ENCODE measurements around the gene ZNF768. TPM values are rescaled to one million over a fixed set of nuclear protein-coding genes. Genes with fewer than 3 reads are reported as not detected.
A peak's percentile ranks its signal among the peaks of the same experiment; 100 is the strongest.

ZNF768 gene
- total and polyA plus RNA-seq, 5 donors from 2014 or later = 0.40 to 4.0 (median 0.81) TPM

DNA sequence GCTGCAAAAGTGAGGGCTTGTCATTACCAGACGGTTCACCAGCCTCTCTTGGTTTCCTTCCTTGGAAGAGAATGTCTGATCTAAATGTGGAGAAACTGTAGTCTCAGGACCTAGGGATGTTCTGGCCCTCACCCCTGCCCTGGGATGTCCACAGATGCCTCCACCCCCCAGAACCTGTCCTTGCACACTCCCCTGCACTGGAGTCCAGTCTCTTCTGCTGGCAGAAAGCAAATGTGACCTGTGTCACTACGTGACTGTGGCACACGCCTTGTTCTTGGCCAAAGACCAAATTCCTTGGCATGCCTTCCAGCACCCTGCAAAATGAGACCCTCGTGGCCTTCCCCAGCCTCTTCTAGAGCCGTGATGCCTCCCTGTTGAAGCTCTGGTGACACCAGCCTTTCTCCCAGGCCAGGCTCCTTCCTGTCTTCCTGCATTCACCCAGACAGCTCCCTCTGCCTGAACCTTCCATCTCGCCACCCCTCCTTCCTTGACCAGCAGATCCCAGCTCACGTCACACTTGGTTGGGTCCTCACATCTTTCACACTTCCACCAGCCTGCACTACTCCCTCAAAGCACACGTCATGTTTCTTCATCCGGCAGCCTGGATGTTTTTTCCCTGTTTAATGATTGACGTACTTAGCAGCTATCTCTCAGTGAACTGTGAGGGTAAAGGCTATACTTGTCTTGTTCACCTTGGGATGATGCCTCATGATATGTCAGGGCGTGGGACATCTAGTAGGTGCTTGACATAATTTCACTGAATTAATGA is 4.3 kb downstream of the ZNF768 start:
- DNase-seq (no peak), ATAC-seq (ENCODE audit: low read depth in 2 of 2) (no peak)
- peak overlapping the region in 2 of 3 donors; percentile 0 to 26 for H3K27ac Mint-ChIP-seq
- no peaks in the 10 kb centered on the region for H3K27me3 ChIP-seq (ENCODE audit: control insufficient read depth, insufficient read depth, low read length)
- H3K36me3 ChIP-seq (ENCODE audit: control insufficient read depth, insufficient read depth, low read length) = peaks cover 40% of the 10 kb centered on the region
- no peaks in the 10 kb centered on the region for H3K27me3 Mint-ChIP-seq
- peaks cover under 1% of the 10 kb centered on the region for H3K4me1 ChIP-seq (ENCODE audit: control insufficient read depth, insufficient read depth, low read length, poor library complexity, severe bottlenecking)
- H3K4me3 ChIP-seq (ENCODE audit: low read depth, low read length) = no peak overlapping the region
- H3K4me3 Mint-ChIP-seq = peak overlapping the region in 2 of 4 donors; percentile 7 to 26
- peaks cover 0 to 2% (median 0%) of the 10 kb centered on the region in 7 donors for H3K9me3 Mint-ChIP-seq
- H3K27ac ChIP-seq (ENCODE audit: insufficient read depth, low read length, poor library complexity, severe bottlenecking) = no peak overlapping the region
- peaks cover 0 to 8% (median 3%) of the 10 kb centered on the region in 4 donors for H3K4me1 Mint-ChIP-seq
- H3K9me3 ChIP-seq (ENCODE audit: control insufficient read depth in 2 of 2, low read length in 2 of 2) = no peaks in the 10 kb centered on the region
- H3K36me3 Mint-ChIP-seq = peaks cover 27% of the 10 kb centered on the region

- peaks cover 0 to 8% (median 3%) of the 10 kb centered on the region in 4 donors for H3K4me1 Mint-ChIP-seq
- Histone ChIP-seq H3K9me3 (ENCODE audit: control insufficient read depth in 2 of 2, low read length in 2 of 2) (no peaks in the 10 kb centered on the region), H3K27me3 (ENCODE audit: control insufficient read depth, insufficient read depth, low read length) (no peaks in the 10 kb centered on the region), H3K27ac (ENCODE audit: insufficient read depth, low read length, poor library complexity, severe bottlenecking) (no peak overlapping the region), H3K36me3 (ENCODE audit: control insufficient read depth, insufficient read depth, low read length) (peaks cover 46% of the 10 kb centered on the region), H3K4me1 (ENCODE audit: control insufficient read depth, insufficient read depth, low read length, poor library complexity, severe bottlenecking) (no peaks in the 10 kb centered on the region), H3K4me3 (ENCODE audit: low read depth, low read length) (no peak overlapping the region)
- H3K4me3 Mint-ChIP-seq = no peak overlapping the region
- peak overlapping the region in 1 of 3 donors; percentile 26 for H3K27ac Mint-ChIP-seq
- peaks cover 30% of the 10 kb centered on the region for H3K36me3 Mint-ChIP-seq
- H3K9me3 Mint-ChIP-seq = peaks cover 0 to 3% (median 0%) of the 10 kb centered on the region in 7 donors
- no peak for DNase-seq
- no peaks in the 10 kb centered on the region for H3K27me3 Mint-ChIP-seq
- no peak for ATAC-seq (ENCODE audit: low read depth in 2 of 2)
Measured at GRCh38 chr16:30521476-30521872, 4.9 kb downstream of the ZNF768 start.

DNA sequence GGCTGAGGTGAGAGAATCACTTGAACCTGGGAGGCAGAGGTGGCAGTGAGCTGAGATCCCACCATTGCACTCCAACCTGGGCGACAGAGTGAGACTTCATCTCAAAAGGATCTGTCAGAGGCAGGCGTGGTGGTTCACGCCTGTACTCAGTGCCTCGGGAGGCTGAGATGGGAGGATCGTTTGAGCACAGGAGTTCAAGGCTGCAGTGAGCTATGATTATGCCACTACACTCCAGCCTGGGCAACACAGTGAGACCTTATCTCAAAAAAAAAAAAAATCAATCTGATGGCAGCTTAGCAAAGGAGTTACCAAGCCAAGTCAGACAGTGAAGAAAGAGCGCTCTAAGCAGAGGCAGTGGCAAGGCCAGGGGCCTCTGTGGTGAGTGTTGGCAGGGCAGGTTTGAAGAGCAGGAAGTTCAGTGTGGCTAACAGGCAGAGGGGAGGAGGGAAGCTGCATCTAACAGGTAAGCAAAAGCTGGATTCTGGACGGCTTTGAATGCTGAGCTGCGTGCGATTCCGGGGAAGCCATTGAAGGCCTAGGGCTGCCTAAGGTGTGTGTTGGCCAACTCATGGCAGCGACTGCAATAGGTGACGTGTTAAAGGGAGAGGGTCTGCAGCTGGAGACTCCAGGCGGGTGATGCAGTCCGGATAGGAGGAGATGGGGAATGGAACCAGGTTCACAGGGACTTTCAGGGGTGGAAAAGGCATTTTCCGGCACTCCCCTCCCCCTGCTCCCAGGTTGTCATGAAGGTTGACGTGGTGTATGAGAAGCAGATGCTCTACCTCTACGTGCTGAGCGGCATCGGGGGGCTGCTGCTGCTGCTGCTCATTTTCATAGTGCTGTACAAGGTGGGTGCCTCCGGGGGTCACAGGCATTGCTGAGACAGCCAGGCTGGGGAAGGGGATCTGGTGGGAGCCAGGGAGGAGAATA is 7.0 kb downstream of the ZNF768 start:
- H3K27me3 Mint-ChIP-seq = no peaks in the 10 kb centered on the region
- Histone ChIP-seq H3K9me3 (ENCODE audit: control insufficient read depth in 2 of 2, low read length in 2 of 2) (no peaks in the 10 kb centered on the region), H3K36me3 (ENCODE audit: control insufficient read depth, insufficient read depth, low read length) (peaks cover 65% of the 10 kb centered on the region), H3K27ac (ENCODE audit: insufficient read depth, low read length, poor library complexity, severe bottlenecking) (no peak overlapping the region), H3K27me3 (ENCODE audit: control insufficient read depth, insufficient read depth, low read length) (no peaks in the 10 kb centered on the region), H3K4me3 (ENCODE audit: low read depth, low read length) (no peak overlapping the region), H3K4me1 (ENCODE audit: control insufficient read depth, insufficient read depth, low read length, poor library complexity, severe bottlenecking) (no peaks in the 10 kb centered on the region)
- DNase-seq (no peak), ATAC-seq (ENCODE audit: low read depth in 2 of 2) (no peak)
- H3K4me1 Mint-ChIP-seq = peaks cover 0 to 4% (median 1%) of the 10 kb centered on the region in 4 donors
- no peak overlapping the region for H3K4me3 Mint-ChIP-seq
- H3K9me3 Mint-ChIP-seq = peaks cover 0 to 2% (median 0%) of the 10 kb centered on the region in 7 donors
- no peak overlapping the region for H3K27ac Mint-ChIP-seq
- peaks cover 41% of the 10 kb centered on the region for H3K36me3 Mint-ChIP-seq

DNA sequence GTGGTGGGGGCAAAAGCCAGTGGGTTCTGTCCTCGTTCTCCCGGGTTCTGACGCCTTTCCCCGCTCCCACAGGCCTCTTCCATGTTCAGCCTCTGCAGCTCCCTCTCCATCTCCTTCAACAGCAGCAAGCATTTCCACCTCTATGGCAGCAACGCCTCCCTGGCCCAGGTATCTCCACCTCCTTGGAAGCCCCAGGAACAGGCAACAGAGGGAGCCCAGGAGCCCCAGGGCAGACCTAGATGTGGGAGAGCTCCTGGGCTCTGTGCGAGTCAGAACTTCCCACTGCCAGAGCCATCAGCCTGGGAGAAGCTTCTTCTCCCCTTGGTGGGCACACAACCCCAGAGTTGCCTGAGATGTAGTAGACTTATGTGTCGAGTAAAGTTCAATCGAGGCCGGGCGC is 7.8 kb downstream of the ZNF768 start:
- DNase-seq = no peak
- H3K36me3 ChIP-seq (ENCODE audit: control insufficient read depth, insufficient read depth, low read length) = peaks cover 71% of the 10 kb centered on the region
- Mint-ChIP-seq H3K36me3 (peaks cover 45% of the 10 kb centered on the region), H3K27me3 (no peaks in the 10 kb centered on the region), H3K4me1 (peaks cover 0 to 4% (median 1%) of the 10 kb centered on the region in 4 donors), H3K9me3 (peaks cover 0 to 2% (median 0%) of the 10 kb centered on the region in 7 donors), H3K4me3 (no peak overlapping the region), H3K27ac (peak overlapping the region in 1 of 3 donors; percentile 78)
- no peak overlapping the region for H3K4me3 ChIP-seq (ENCODE audit: low read depth, low read length)
- no peaks in the 10 kb centered on the region for H3K4me1 ChIP-seq (ENCODE audit: control insufficient read depth, insufficient read depth, low read length, poor library complexity, severe bottlenecking)
- H3K27me3 ChIP-seq (ENCODE audit: control insufficient read depth, insufficient read depth, low read length) = no peaks in the 10 kb centered on the region
- no peak for ATAC-seq (ENCODE audit: low read depth in 2 of 2)
- H3K27ac ChIP-seq (ENCODE audit: insufficient read depth, low read length, poor library complexity, severe bottlenecking) = no peak overlapping the region
- no peaks in the 10 kb centered on the region for H3K9me3 ChIP-seq (ENCODE audit: control insufficient read depth in 2 of 2, low read length in 2 of 2)

DNA sequence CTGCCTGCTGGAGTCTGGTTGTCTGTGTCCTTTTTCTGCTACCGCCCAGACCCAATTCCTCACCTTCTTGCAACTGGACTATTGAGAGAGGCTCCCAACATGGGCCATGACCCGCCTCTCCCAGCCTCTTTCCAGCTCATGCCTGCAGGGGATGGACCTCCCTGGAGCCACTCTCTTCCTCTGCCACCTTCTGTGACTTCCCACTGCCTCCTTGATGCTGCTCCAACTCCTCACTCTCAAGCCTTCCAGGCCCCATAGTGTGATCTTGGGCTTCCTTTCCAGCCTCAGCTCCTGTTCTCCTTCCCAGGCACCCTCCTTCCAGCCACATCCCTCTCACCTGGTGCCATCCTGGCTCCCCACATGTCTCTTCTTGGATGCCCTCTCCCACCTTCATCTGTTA is 11.1 kb downstream of the ZNF768 start:
- Mint-ChIP-seq H3K27ac (no peak overlapping the region), H3K4me1 (peaks cover 0 to 4% (median 1%) of the 10 kb centered on the region in 4 donors), H3K4me3 (no peak overlapping the region), H3K9me3 (peaks cover 0 to 2% (median 0%) of the 10 kb centered on the region in 7 donors), H3K27me3 (no peaks in the 10 kb centered on the region), H3K36me3 (peaks cover 63% of the 10 kb centered on the region)
- ATAC-seq (ENCODE audit: low read depth in 2 of 2) (no peak), DNase-seq (no peak)
- no peak overlapping the region for H3K4me3 ChIP-seq (ENCODE audit: low read depth, low read length)
- H3K36me3 ChIP-seq (ENCODE audit: control insufficient read depth, insufficient read depth, low read length) = peaks cover 91% of the 10 kb centered on the region
- H3K9me3 ChIP-seq (ENCODE audit: control insufficient read depth in 2 of 2, low read length in 2 of 2) = no peaks in the 10 kb centered on the region
- no peak overlapping the region for H3K27ac ChIP-seq (ENCODE audit: insufficient read depth, low read length, poor library complexity, severe bottlenecking)
- H3K27me3 ChIP-seq (ENCODE audit: control insufficient read depth, insufficient read depth, low read length) = no peaks in the 10 kb centered on the region
- H3K4me1 ChIP-seq (ENCODE audit: control insufficient read depth, insufficient read depth, low read length, poor library complexity, severe bottlenecking) = no peaks in the 10 kb centered on the region

- DNase-seq (no peak), ATAC-seq (ENCODE audit: low read depth in 2 of 2) (no peak)
- no peaks in the 10 kb centered on the region for H3K27me3 Mint-ChIP-seq
- peak overlapping the region; percentile 0 to 85 (median 60) for H3K27ac Mint-ChIP-seq
- H3K4me1 ChIP-seq (ENCODE audit: control insufficient read depth, insufficient read depth, low read length, poor library complexity, severe bottlenecking) = no peaks in the 10 kb centered on the region
- no peaks in the 10 kb centered on the region for H3K9me3 ChIP-seq (ENCODE audit: control insufficient read depth in 2 of 2, low read length in 2 of 2)
- H3K4me1 Mint-ChIP-seq = peaks cover 0 to 4% (median 1%) of the 10 kb centered on the region in 4 donors
- H3K4me3 Mint-ChIP-seq = no peak overlapping the region
- H3K27ac ChIP-seq (ENCODE audit: insufficient read depth, low read length, poor library complexity, severe bottlenecking) = no peak overlapping the region
- peaks cover 0 to 1% (median 0%) of the 10 kb centered on the region in 7 donors for H3K9me3 Mint-ChIP-seq
- no peak overlapping the region for H3K4me3 ChIP-seq (ENCODE audit: low read depth, low read length)
- no peaks in the 10 kb centered on the region for H3K27me3 ChIP-seq (ENCODE audit: control insufficient read depth, insufficient read depth, low read length)
- H3K36me3 Mint-ChIP-seq = peaks cover 46% of the 10 kb centered on the region
- peaks cover 83% of the 10 kb centered on the region for H3K36me3 ChIP-seq (ENCODE audit: control insufficient read depth, insufficient read depth, low read length)
Measured at GRCh38 chr16:30511509-30511908, 14.9 kb downstream of the ZNF768 start.

- peaks cover 43% of the 10 kb centered on the region for H3K36me3 Mint-ChIP-seq
- H3K9me3 ChIP-seq (ENCODE audit: control insufficient read depth in 2 of 2, low read length in 2 of 2) = no peaks in the 10 kb centered on the region
- no peak overlapping the region for H3K4me3 ChIP-seq (ENCODE audit: low read depth, low read length)
- H3K27me3 Mint-ChIP-seq = no peaks in the 10 kb centered on the region
- no peak for DNase-seq
- peaks cover 0 to 4% (median 1%) of the 10 kb centered on the region in 4 donors for H3K4me1 Mint-ChIP-seq
- ATAC-seq (ENCODE audit: low read depth in 2 of 2) = no peak
- peak overlapping the region in 2 of 3 donors; percentile 0 to 69 for H3K27ac Mint-ChIP-seq
- H3K27me3 ChIP-seq (ENCODE audit: control insufficient read depth, insufficient read depth, low read length) = no peaks in the 10 kb centered on the region
- no peaks in the 10 kb centered on the region for H3K4me1 ChIP-seq (ENCODE audit: control insufficient read depth, insufficient read depth, low read length, poor library complexity, severe bottlenecking)
- H3K36me3 ChIP-seq (ENCODE audit: control insufficient read depth, insufficient read depth, low read length) = peaks cover 79% of the 10 kb centered on the region
- no peak overlapping the region for H3K27ac ChIP-seq (ENCODE audit: insufficient read depth, low read length, poor library complexity, severe bottlenecking)
- H3K4me3 Mint-ChIP-seq = no peak overlapping the region
- no peaks in the 10 kb centered on the region for H3K9me3 Mint-ChIP-seq
Measured at GRCh38 chr16:30510376-30510938, 15.9 kb downstream of the ZNF768 start.

Measured in CD4-positive, CD25-positive, alpha-beta regulatory T cell (primary cell).